ENCODE data around the gene INF2.

- TF ChIP-seq POLR2A (IDR thresholded peaks at IDR 0.05) (no peak), POLR2AphosphoS5 (IDR thresholded peaks at IDR 0.05) (no peak)
These were observed 16.1 kb downstream of the INF2 start for GRCh38 chr14:104705340-104706047.

Data from transverse colon (tissue), 3 donors.